ENCODE measurements around the gene MEIOB.

DNA sequence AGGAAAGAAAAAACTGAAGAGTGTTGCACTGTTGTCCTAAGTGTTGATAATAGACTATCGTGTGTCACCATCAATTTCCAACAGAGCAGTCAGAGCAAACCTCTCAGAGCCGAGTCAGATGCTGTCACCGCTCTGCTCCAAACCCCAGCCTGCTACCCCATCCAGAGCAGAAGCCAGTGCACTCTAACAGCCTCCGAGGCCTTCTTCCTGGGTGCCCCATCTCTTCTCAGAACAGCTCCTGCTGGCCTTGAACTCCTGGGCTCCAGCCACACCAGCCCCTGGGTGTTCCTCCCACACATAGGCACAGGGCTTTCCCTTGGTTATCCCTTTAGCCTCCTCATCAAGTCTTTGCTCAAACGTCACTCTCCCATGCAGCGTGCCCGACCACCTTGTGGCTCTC is 21.0 kb downstream of the MEIOB start:
- TF ChIP-seq, protein P1, sequence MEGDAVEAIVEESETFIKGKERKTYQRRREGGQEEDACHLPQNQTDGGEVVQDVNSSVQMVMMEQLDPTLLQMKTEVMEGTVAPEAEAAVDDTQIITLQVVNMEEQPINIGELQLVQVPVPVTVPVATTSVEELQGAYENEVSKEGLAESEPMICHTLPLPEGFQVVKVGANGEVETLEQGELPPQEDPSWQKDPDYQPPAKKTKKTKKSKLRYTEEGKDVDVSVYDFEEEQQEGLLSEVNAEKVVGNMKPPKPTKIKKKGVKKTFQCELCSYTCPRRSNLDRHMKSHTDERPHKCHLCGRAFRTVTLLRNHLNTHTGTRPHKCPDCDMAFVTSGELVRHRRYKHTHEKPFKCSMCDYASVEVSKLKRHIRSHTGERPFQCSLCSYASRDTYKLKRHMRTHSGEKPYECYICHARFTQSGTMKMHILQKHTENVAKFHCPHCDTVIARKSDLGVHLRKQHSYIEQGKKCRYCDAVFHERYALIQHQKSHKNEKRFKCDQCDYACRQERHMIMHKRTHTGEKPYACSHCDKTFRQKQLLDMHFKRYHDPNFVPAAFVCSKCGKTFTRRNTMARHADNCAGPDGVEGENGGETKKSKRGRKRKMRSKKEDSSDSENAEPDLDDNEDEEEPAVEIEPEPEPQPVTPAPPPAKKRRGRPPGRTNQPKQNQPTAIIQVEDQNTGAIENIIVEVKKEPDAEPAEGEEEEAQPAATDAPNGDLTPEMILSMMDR (tag by site-specific recombination; IDR thresholded peaks at IDR 0.05), result no peak
- TF ChIP-seq ZNF768 (tag by site-specific recombination; IDR thresholded peaks at IDR 0.05) (no peak), ZNF274 (IDR thresholded peaks at IDR 0.05; ENCODE audit: low read length) (no peak), ZNF274 (tag by site-specific recombination; IDR thresholded peaks at IDR 0.05; ENCODE audit: borderline replicate concordance) (no peak), KLF10 (tag by site-specific recombination; IDR thresholded peaks at IDR 0.05) (no peak), ZNF239 (tag by site-specific recombination; IDR thresholded peaks at IDR 0.05) (no peak), KLF16 (tag by site-specific recombination; IDR thresholded peaks at IDR 0.05) (no peak), ZNF549 (tag by site-specific recombination; IDR thresholded peaks at IDR 0.05) (no peak)
- TF ChIP-seq, protein P2, sequence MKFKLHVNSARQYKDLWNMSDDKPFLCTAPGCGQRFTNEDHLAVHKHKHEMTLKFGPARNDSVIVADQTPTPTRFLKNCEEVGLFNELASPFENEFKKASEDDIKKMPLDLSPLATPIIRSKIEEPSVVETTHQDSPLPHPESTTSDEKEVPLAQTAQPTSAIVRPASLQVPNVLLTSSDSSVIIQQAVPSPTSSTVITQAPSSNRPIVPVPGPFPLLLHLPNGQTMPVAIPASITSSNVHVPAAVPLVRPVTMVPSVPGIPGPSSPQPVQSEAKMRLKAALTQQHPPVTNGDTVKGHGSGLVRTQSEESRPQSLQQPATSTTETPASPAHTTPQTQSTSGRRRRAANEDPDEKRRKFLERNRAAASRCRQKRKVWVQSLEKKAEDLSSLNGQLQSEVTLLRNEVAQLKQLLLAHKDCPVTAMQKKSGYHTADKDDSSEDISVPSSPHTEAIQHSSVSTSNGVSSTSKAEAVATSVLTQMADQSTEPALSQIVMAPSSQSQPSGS (tag by site-specific recombination; IDR thresholded peaks at IDR 0.05; ENCODE audit: low read depth), result no peak
- TF ChIP-seq, protein P3, sequence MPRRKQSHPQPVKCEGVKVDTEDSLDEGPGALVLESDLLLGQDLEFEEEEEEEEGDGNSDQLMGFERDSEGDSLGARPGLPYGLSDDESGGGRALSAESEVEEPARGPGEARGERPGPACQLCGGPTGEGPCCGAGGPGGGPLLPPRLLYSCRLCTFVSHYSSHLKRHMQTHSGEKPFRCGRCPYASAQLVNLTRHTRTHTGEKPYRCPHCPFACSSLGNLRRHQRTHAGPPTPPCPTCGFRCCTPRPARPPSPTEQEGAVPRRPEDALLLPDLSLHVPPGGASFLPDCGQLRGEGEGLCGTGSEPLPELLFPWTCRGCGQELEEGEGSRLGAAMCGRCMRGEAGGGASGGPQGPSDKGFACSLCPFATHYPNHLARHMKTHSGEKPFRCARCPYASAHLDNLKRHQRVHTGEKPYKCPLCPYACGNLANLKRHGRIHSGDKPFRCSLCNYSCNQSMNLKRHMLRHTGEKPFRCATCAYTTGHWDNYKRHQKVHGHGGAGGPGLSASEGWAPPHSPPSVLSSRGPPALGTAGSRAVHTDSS (tag by site-specific recombination; IDR thresholded peaks at IDR 0.05), result no peak
- TF ChIP-seq, protein P4, sequence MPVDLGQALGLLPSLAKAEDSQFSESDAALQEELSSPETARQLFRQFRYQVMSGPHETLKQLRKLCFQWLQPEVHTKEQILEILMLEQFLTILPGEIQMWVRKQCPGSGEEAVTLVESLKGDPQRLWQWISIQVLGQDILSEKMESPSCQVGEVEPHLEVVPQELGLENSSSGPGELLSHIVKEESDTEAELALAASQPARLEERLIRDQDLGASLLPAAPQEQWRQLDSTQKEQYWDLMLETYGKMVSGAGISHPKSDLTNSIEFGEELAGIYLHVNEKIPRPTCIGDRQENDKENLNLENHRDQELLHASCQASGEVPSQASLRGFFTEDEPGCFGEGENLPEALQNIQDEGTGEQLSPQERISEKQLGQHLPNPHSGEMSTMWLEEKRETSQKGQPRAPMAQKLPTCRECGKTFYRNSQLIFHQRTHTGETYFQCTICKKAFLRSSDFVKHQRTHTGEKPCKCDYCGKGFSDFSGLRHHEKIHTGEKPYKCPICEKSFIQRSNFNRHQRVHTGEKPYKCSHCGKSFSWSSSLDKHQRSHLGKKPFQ (tag by site-specific recombination; IDR thresholded peaks at IDR 0.05), result no peak
